PC-3 (cell line): ENCODE measurements around the gene CD200R1L. TPM values are rescaled to one million over a fixed set of nuclear protein-coding genes. Genes with fewer than 3 reads are reported as not detected.

Experiments
- ATAC-seq: fragments of 200-7000 bp; cut with Tn5 transposase; 2 replicates; pipeline ENCODE4 v1.9.1; 2020; ENCODE audit warnings: mild to moderate bottlenecking, moderate library complexity
- BruUV-seq: library from RNA; stranded (reverse); fragments of 400-500 nt; replicated peaks from 2 replicates; lab custom pipeline; 2021; lab: Mats Ljungman, UMichigan
- CTCF ChIA-PET: fragments of 300-600 bp; sonication (Branson Sonifier 250); formaldehyde crosslinking; loops from one replicate; lab custom pipeline; 2022; ENCODE audit warnings: antibody characterized with exemption; lab: Charles Lee
- POLR2A ChIA-PET: fragments of 300-600 bp; sonication (Branson Sonifier 250); formaldehyde crosslinking; loops from one replicate; lab custom pipeline; 2022; ENCODE audit warnings: antibody characterized with exemption; ENCODE audit not compliant: unreplicated experiment; lab: Charles Lee
- DNase-seq: peaks from one replicate; pipeline ENCODE4 v3.0.0-alpha.2; 2015
- H2AFZ ChIP-seq: fragments of 300-600 bp; sonication (generic); 2 replicates; pipeline ENCODE4 v1.6.0; 2016; ENCODE audit warnings: antibody characterized with exemption, low read length
- H3F3A ChIP-seq: fragments of 300-600 bp; sonication (generic); one replicate; pipeline ENCODE4 v1.6.0; 2017; ENCODE audit warnings: antibody characterized with exemption, low read length, control low read depth, mild to moderate bottlenecking; ENCODE audit not compliant: unreplicated experiment
- H3K27ac ChIP-seq: fragments of 300-600 bp; sonication (generic); 2 replicates; pipeline ENCODE4 v1.5.1; 2016; ENCODE audit warnings: mild to moderate bottlenecking, low read length
- H3K27me3 ChIP-seq: fragments of 300-600 bp; sonication (generic); 2 replicates; pipeline ENCODE4 v1.6.1; 2016; ENCODE audit warnings: low read length, mixed read lengths
- H3K36me3 ChIP-seq: fragments of 300-600 bp; sonication (generic); 2 replicates; pipeline ENCODE4 v1.6.1; 2016; ENCODE audit warnings: low read depth, mixed run types, low read length, mixed read lengths
- H3K4me1 ChIP-seq: fragments of 300-600 bp; sonication (generic); 2 replicates; pipeline ENCODE4 v1.5.1; 2016; ENCODE audit warnings: low read length; ENCODE audit not compliant: insufficient read depth
- H3K4me2 ChIP-seq: fragments of 300-600 bp; sonication (generic); 2 replicates; pipeline ENCODE4 v1.6.0; 2016; ENCODE audit warnings: low read length
- H3K4me3 ChIP-seq: fragments of 300-600 bp; sonication (generic); 2 replicates; pipeline ENCODE4 v1.5.1; 2016; ENCODE audit warnings: mild to moderate bottlenecking, low read length, mixed read lengths
- H3K79me2 ChIP-seq: fragments of 300-600 bp; sonication (generic); 2 replicates; pipeline ENCODE4 v1.6.1; 2017; ENCODE audit warnings: low read length, mixed read lengths
- H3K9ac ChIP-seq: fragments of 300-600 bp; sonication (generic); 2 replicates; pipeline ENCODE4 v1.6.0; 2016; ENCODE audit warnings: mild to moderate bottlenecking, low read length
- H3K9me2 ChIP-seq: fragments of 300-600 bp; sonication (generic); replicated peaks from 2 replicates; pipeline ENCODE4 v1.6.1; 2016; ENCODE audit warnings: mixed run types, low read length, mixed read lengths
- H3K9me3 ChIP-seq: fragments of 300-600 bp; sonication (generic); 2 replicates; pipeline ENCODE4 v1.6.1; 2016; ENCODE audit warnings: low read length, mixed read lengths
- H4K20me1 ChIP-seq: fragments of 300-600 bp; sonication (generic); 2 replicates; pipeline ENCODE4 v1.6.1; 2016; ENCODE audit warnings: low read length, mixed read lengths
- EZH2 ChIP-seq: fragments of 300-600 bp; sonication (generic); IDR thresholded peaks from one replicate; pipeline ENCODE4 v1.6.1; 2017; ENCODE audit warnings: antibody characterized with exemption, mild to moderate bottlenecking, low read length; ENCODE audit not compliant: unreplicated experiment
- EZH2phosphoT487 ChIP-seq: fragments of 300-600 bp; sonication (generic); IDR thresholded peaks from 2 replicates; pipeline ENCODE4 v1.6.1; 2018; ENCODE audit warnings: mild to moderate bottlenecking, antibody characterized with exemption, low read length, borderline replicate concordance
- intact Hi-C: fragments of 100-400 bp; cut with micrococcal nuclease; formaldehyde crosslinking; loops from 2 replicates; pipeline ENCODE4 v1.9.0; 2023
- total RNA-seq: library from RNA; depleted of rRNA; stranded (reverse); fragments of >200 nt; gene quantifications from 2 replicates; pipeline ENCODE4 v1.2.3, GENCODE V29; 2014
- TF ChIP-seq, protein P1 (sequence below): fragments of 300-600 bp; sonication (generic); conservative IDR thresholded peaks from 2 replicates; pipeline ENCODE4 v1.5.1; 2017; ENCODE audit warnings: antibody characterized with exemption, low read depth, mild to moderate bottlenecking, low read length

CD200R1L gene
- total RNA-seq, 1 experiment from 2014 or later, result not detected

- no peak for DNase-seq
- no peak overlapping the region for H3K4me2 ChIP-seq
- no peak overlapping the region for H3K27ac ChIP-seq
- BruUV-seq, result no TSS peak
- no peaks in the 10 kb centered on the region for H3F3A ChIP-seq
- H4K20me1 ChIP-seq, result no peaks in the 10 kb centered on the region
- H2AFZ ChIP-seq, result no peak overlapping the region
- ATAC-seq, result no peak
- intact Hi-C loops, result no loop called here
- H3K4me1 ChIP-seq, result no peaks in the 10 kb centered on the region
- H3K36me3 ChIP-seq, result no peaks in the 10 kb centered on the region
- ChIA-PET POLR2A (no interaction called here), CTCF (no interaction called here)
- no peaks in the 10 kb centered on the region for H3K79me2 ChIP-seq
- H3K9me3 ChIP-seq, result 0 out of 2 replicates have a peak, but pooled peaks cover 1% of the 10 kb centered on the region
- no peaks in the 10 kb centered on the region for H3K9me2 ChIP-seq
- H3K4me3 ChIP-seq, result no peak overlapping the region
- TF ChIP-seq, protein P1, sequence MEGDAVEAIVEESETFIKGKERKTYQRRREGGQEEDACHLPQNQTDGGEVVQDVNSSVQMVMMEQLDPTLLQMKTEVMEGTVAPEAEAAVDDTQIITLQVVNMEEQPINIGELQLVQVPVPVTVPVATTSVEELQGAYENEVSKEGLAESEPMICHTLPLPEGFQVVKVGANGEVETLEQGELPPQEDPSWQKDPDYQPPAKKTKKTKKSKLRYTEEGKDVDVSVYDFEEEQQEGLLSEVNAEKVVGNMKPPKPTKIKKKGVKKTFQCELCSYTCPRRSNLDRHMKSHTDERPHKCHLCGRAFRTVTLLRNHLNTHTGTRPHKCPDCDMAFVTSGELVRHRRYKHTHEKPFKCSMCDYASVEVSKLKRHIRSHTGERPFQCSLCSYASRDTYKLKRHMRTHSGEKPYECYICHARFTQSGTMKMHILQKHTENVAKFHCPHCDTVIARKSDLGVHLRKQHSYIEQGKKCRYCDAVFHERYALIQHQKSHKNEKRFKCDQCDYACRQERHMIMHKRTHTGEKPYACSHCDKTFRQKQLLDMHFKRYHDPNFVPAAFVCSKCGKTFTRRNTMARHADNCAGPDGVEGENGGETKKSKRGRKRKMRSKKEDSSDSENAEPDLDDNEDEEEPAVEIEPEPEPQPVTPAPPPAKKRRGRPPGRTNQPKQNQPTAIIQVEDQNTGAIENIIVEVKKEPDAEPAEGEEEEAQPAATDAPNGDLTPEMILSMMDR, result no peak
- TF ChIP-seq EZH2 (no peak), EZH2phosphoT487 (no peak)
- no peak overlapping the region for H3K9ac ChIP-seq
- 0 out of 2 replicates have a peak, but pooled peaks cover 3% of the 10 kb centered on the region for H3K27me3 ChIP-seq
Observed at GRCh38 chr3:112875561-112875960, 28.9 kb upstream of the CD200R1L start.

- no peaks in the 10 kb centered on the region for H3F3A ChIP-seq
- no peak overlapping the region for H3K4me3 ChIP-seq
- no peaks in the 10 kb centered on the region for H3K27me3 ChIP-seq
- H4K20me1 ChIP-seq, result no peaks in the 10 kb centered on the region
- DNase-seq (no peak), ATAC-seq (no peak)
- no peaks in the 10 kb centered on the region for H3K4me1 ChIP-seq
- intact Hi-C loops, result no loop called here
- POLR2A ChIA-PET, result no interaction called here
- H3K36me3 ChIP-seq, result no peaks in the 10 kb centered on the region
- 0 out of 2 replicates have a peak, but pooled peaks cover 4% of the 10 kb centered on the region for H3K9me3 ChIP-seq
- H3K9ac ChIP-seq, result no peak overlapping the region
- CTCF ChIA-PET, result no interaction called here
- H3K4me2 ChIP-seq, result no peak overlapping the region
- H3K79me2 ChIP-seq, result no peaks in the 10 kb centered on the region
- TF ChIP-seq, protein P1, result no peak
- TF ChIP-seq EZH2phosphoT487 (no peak), EZH2 (no peak)
- no peaks in the 10 kb centered on the region for H3K9me2 ChIP-seq
- no TSS peak for BruUV-seq
- H2AFZ ChIP-seq, result no peak overlapping the region
- H3K27ac ChIP-seq, result no peak overlapping the region
Observed at GRCh38 chr3:112874725-112875124, 28.1 kb upstream of the CD200R1L start.

GRCh38 chr3:112873632-112874031 lies 27.0 kb upstream of the CD200R1L start:
- Histone ChIP-seq H3K79me2 (no peaks in the 10 kb centered on the region), H3F3A (no peaks in the 10 kb centered on the region), H3K27ac (no peak overlapping the region), H3K9me3 (0 out of 2 replicates have a peak, but pooled peaks cover 4% of the 10 kb centered on the region), H3K36me3 (no peaks in the 10 kb centered on the region), H3K4me2 (no peak overlapping the region), H3K9ac (no peak overlapping the region), H3K27me3 (no peaks in the 10 kb centered on the region), H2AFZ (no peak overlapping the region), H4K20me1 (no peaks in the 10 kb centered on the region), H3K9me2 (no peaks in the 10 kb centered on the region), H3K4me3 (no peak overlapping the region), H3K4me1 (no peaks in the 10 kb centered on the region)
- no peak for TF ChIP-seq EZH2
- no peak for TF ChIP-seq EZH2phosphoT487
- TF ChIP-seq, protein P1, result no peak
- no peak for DNase-seq
- ChIA-PET POLR2A (no interaction called here), CTCF (no interaction called here)
- intact Hi-C loops, result no loop called here
- no peak for ATAC-seq
- no TSS peak for BruUV-seq
